B cell (primary cell): Measurements from ENCODE around the gene CHTOP.

Experiments used
- CTCF ChIP-seq: fragments of 200-600 bp; IDR thresholded peaks from one replicate; pipeline ENCODE4 v1.8.0; 2022; ENCODE audit warnings: antibody characterized with exemption, mild to moderate bottlenecking
- EZH2 ChIP-seq: IDR thresholded peaks from 2 replicates; pipeline ENCODE4 v1.6.1; 2012; ENCODE audit warnings: borderline replicate concordance, low read depth, mild to moderate bottlenecking, moderate library complexity, low read length; ENCODE audit not compliant: insufficient read depth, poor library complexity, severe bottlenecking

GRCh38 chr1:153614189-153614900 is 19.5 kb upstream of the CHTOP start:
- TF ChIP-seq CTCF (no peak), EZH2 (no peak)
